HG02610 (cell line): ENCODE data around the gene EID2.

Experiments
- ATAC-seq: cut with Tn5 transposase; IDR thresholded peaks from one replicate; pipeline ENCODE4 v1.9.1; 2021; ENCODE audit warnings: mild to moderate bottlenecking, moderate library complexity; ENCODE audit not compliant: unreplicated experiment

The EID2 gene

GRCh38 chr19:39539518-39540332 lies at the start of gene EID2:
EID2 (minus strand) TSS chr19:39540161; CDS start chr19:39540079, 82 bp downstream.
- ATAC-seq, result peak; percentile 73

GRCh38 chr19:39588066-39588465 lies 48.1 kb upstream of the EID2 start:
- no peak for ATAC-seq

GRCh38 chr19:39587496-39587895 lies 47.5 kb upstream of the EID2 start:
- ATAC-seq, result no peak

- ATAC-seq, result peak; percentile 62
Measured at GRCh38 chr19:39582891-39583625, 43.1 kb upstream of the EID2 start.

GRCh38 chr19:39582442-39582841 lies 42.5 kb upstream of the EID2 start:
- ATAC-seq, result peak; percentile 35

- ATAC-seq, result no peak
Measured at GRCh38 chr19:39568604-39569003, 28.6 kb upstream of the EID2 start.

- ATAC-seq, result no peak
Measured at GRCh38 chr19:39566064-39566463, 26.1 kb upstream of the EID2 start.

GRCh38 chr19:39563408-39563807 lies 23.4 kb upstream of the EID2 start:
- ATAC-seq, result no peak

- ATAC-seq, result peak; percentile 36
Measured at GRCh38 chr19:39558624-39559117, 18.7 kb upstream of the EID2 start.

GRCh38 chr19:39557811-39558623 lies 18.1 kb upstream of the EID2 start:
- ATAC-seq, result peak; percentile 65

GRCh38 chr19:39555883-39556282 lies 15.9 kb upstream of the EID2 start:
- no peak for ATAC-seq

- ATAC-seq, result no peak
Measured at GRCh38 chr19:39554701-39555311, 14.8 kb upstream of the EID2 start.

- no peak for ATAC-seq
Measured at GRCh38 chr19:39553082-39553652, 13.2 kb upstream of the EID2 start.

- ATAC-seq, result no peak
Measured at GRCh38 chr19:39550197-39550596, 10.2 kb upstream of the EID2 start.

- no peak for ATAC-seq
Measured at GRCh38 chr19:39546599-39546998, 6.6 kb upstream of the EID2 start.

GRCh38 chr19:39544911-39545310 lies 5.0 kb upstream of the EID2 start:
- ATAC-seq, result no peak

GRCh38 chr19:39544226-39544903 lies 4.4 kb upstream of the EID2 start:
- ATAC-seq, result no peak

GRCh38 chr19:39543477-39543857 lies 3.5 kb upstream of the EID2 start:
- no peak for ATAC-seq

- ATAC-seq, result no peak
Measured at GRCh38 chr19:39542206-39542605, 2.2 kb upstream of the EID2 start.

GRCh38 chr19:39540333-39540673 lies 342 bp upstream of the EID2 start:
- ATAC-seq, result no peak
